Stimulated activated CD4-positive, alpha-beta T cell treated with anti-CD3 and anti-CD28 coated beads, Interleukin-15, amount 100 ng/mL, for 48 hours (primary cell): ENCODE measurements around the gene XCL1.
"Not testable (repeated sequence)": the region's sequence is repeated elsewhere in the genome, so short reads cannot be mapped to it uniquely, and the experiment has no call there.

Source experiments
- DNase-seq, 2 donors: peaks; one replicate each; pipeline ENCODE4 v3.0.0-alpha.2; 2020; ENCODE audit warnings: low read depth in 2 of 2

XCL1 gene

GRCh38 chr1:168567568-168567967, 8.8 kb upstream of the XCL1 start:
- no peak for DNase-seq

- DNase-seq: no peak
Observed at GRCh38 chr1:168568346-168568745, 8.1 kb upstream of the XCL1 start.

- DNase-seq: no peak
Observed at GRCh38 chr1:168570652-168571051, 5.8 kb upstream of the XCL1 start.

DNA sequence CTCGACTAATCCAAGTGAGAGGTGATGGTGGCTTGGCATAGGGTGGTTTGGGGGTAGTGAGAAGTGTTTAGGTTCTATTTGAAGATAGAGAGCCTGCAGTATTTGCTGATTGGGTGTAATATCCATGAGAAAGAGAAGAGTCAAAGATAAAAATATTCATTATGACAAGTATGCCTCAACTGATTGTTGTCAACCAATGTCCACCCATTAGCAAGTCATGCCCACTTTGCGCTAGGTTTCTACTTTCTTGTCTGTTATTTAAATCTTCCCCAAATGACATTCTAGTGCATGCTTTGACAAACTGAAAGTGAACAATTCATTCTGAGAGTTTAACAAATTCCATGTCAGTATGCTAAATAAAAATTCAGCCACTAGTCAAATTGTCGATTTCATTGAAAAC, 3.8 kb upstream of the XCL1 start:
- no peak for DNase-seq

DNA sequence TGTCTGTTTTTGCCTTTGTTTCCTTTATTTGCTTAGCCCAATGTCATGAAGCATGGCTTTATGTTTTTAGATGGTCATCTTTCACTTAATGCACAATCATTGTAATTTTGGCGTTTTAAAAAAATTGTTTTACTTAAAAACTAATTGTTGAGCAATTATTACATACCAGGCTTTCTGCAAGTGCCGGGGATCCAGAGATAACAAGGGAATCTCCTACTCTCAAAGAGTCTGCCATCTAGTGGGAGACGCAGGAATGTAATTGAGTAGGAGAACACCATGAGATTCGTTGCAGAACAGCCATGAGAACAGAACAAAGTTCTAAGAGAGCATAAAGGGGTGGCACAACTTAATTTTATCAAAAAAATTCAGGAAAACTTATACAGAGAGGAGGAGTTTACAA, 2.2 kb upstream of the XCL1 start:
- DNase-seq: not testable (repeated sequence)

DNA sequence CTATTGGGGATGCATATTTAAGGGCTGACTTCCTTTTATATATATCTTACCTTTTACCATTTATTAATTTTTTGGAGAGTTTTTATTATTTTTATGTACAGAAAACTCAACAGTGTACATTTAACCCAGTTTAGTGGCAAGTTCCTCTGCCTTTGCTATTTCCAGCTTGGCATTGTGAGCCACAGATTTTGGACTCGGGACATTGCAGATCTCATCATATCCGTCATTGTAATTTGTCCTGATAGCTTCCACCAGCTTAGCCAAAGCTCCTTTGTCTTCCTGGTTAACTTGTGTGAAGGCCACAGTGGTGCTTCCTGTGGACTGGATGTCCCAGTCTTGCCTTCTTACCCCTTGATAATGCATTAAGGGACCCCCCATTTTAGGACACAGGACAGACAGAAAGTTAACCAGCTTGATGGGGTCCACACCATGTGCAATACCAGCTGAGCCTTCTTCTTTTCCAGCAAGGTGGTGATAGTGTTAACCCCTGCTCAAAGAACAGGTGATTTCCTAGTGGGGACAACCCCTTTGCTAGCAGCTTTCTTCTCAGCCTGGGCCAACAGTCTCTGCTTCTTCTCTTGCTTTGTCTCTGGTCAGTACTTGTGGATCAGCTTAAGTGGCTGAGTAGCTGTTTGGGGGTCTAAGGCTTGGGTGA, 2.3 kb downstream of the XCL1 start:
- not testable (repeated sequence) for DNase-seq

GRCh38 chr1:168580290-168580689, 3.9 kb downstream of the XCL1 start:
- DNase-seq: not testable (repeated sequence)

GRCh38 chr1:168580991-168581390, 4.6 kb downstream of the XCL1 start:
- not testable (repeated sequence) for DNase-seq

DNA sequence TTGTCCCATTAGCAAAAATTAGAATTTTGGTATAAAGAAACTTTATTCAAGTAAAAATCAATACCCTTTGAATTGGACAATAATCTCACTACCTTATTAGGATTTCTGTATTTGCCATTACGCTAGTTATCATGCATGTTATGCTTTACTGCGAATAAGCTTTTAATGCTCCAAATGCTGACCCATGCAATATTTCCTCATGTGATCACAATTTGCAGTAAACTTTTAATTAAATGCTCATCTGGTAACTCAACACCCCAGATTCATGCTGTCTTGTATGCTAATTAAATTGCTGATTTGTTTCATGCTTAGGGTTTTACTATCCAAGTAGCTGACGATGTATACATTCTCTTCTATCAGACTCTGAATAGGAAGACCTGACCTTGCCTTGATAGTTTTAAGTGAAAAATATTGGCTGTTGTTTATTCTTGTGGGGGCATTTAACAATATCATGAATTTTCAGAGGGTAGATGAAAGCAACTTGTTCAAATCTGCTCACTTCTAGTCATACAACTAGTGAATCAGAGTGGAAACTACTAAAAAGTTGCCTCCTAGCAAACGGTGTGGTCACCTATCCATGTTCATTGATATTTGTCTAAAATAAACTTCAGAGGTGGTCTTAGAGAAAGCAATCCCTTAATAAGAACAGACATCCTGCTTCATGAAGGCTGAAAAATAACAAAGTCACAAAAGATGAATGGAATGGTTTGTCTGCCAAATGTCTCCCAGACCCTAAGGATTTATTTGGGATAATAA, 5.6 kb downstream of the XCL1 start:
- no peak for DNase-seq

GRCh38 chr1:168582688-168583336, 6.4 kb downstream of the XCL1 start:
- DNase-seq: no peak

DNA sequence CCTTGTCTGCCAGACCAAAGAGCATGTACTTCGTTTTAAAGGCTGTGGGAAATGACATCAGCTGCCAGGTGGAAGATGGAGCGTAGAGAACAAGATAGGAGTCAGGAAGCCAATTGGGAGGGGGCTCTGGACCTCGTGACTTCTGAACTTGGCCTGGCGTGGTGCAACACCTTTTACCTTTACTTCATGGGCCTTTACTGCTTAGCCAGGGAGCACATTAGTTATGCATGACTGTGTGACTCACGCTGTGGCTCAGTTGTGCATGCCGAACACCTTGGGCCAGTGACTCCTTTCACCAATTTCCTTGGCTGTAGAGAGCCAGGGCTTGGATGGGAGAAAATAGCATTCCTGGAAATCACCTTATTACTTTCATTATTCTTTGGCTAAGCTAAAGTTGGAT, 7.2 kb downstream of the XCL1 start:
- DNase-seq: no peak

DNA sequence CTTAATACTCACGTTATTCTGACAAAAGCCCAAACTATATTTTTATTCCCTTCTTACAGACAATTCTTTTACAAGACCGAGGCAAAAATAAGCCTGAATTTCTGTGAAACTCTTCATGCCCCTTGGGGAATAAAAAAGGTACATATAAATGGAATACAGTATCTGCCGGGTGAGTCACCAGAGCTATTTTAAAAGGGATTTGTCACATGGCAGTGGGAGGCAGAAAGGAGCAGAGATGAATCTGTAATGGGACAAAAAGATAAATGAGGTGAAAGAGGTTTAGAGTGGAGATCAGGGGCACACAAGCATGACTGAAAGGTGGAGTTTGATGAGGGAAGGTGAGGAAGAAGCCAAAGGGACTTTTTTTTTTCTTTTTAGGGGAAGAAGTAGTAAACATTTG, 8.8 kb downstream of the XCL1 start:
- no peak for DNase-seq

DNA sequence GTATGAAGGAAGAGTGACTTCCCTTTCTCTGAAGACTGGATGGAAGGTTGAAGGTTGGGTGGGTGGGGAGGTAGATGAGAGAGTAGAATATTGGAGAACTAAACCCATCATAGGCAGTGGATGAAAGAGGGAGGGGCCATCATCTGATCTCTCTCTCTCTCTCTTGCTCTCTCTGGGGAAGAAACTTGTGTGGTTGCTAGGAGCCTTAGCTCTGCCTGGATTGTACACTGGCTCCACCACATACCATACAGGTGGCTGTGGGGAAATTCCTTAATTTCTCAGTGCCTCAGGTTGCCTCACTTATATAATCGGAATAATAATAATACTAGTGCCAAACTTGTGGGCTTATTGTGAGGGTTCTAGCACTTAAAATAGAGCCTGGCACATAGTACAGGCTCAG, 9.5 kb downstream of the XCL1 start:
- DNase-seq: no peak

DNA sequence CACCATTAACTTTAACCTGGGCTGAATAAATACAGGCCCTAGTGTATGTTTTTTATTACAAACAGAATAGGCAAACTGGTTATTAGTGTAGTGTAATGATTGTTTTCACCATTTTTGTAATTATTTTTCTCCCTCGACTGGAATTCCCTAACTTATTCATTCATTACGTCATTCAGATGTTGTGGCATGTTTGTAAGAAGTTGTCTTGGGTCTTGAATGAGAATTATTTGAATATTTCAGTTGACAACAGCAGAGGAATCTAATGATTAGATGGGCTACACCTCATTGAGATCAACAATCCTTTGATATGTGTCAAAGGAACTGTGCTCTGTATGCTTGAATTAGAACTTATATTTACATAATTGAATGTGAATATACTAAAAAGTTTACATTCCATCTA, 12.8 kb downstream of the XCL1 start:
- no peak for DNase-seq

DNA sequence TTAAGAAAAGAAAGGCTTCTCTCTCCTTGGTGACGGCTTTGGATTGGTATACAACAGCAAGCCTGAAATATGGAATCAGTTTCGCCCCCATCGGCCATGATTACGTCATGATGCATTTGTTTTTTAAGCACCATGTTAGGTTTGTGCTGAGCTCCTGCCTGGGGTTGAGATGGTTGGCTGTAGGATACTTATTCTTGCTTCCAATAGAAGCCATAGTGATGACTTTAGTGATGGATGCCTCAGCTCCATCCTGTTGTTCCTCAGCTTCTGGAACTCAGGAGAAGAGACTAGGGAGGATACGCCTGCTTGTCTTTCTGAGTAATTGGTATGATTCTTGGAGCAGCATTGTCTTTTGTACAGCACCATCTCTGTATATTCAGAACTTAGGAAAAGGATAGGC, 14.7 kb downstream of the XCL1 start:
- no peak for DNase-seq

GRCh38 chr1:168591641-168592250, 15.3 kb downstream of the XCL1 start:
- no peak for DNase-seq

DNA sequence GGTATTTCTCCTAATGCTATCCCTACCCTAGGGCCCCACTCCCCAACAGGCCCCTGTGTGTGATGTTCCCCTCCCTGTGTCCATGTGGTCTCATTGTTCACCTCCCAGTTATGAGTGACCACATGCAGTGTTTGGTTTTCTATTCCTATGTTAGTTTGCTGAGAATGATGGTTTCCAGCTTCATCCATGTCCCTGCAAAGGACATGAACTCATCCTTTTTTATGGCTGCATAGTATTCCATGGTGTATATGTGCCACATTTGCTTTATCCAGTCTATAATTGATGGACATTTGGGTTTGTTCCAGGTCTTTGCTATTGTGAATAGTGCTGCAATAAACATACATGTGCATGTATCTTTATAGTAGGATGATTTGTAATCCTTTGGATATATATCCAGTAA, 19.0 kb downstream of the XCL1 start:
- DNase-seq: not testable (repeated sequence)

DNA sequence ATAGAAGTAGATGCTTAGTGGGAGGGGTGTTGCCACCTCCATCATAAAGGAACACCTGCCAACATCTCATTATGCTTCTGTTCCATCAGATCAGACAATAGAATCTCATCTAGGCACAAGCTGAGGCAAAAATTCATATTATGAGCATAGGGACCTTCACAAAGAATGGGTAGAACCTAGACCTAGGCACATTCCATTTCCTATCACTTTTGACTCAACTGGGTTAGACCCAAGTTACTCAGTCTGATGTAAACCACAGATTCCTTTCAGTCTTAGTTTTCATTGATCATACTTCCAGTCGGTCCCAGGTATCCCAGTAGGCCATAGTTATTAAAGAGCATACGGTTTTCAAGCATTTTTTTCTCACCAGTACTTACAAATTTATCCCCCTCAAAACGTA, 21.7 kb downstream of the XCL1 start:
- no peak for DNase-seq

DNA sequence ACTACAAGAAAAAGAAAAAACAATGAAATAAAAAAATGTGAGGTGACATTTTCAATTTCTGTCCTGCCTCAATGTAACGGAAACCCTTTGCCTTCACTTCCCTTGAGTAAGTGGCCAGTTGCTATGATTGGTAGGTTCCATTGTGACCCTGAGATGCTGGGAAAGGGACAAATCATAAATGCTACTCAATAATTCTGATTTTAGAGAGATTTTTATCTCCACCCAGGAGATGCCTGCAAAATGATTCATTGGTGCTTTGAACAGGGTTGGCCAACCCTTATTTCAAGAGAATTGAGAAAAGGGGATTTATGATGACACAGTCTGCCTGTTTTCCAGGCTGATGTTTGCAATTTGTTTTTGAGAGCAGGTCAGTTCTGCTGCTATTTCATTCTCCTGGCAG, 22.5 kb downstream of the XCL1 start:
- DNase-seq: no peak

- no peak for DNase-seq
Observed at GRCh38 chr1:168599641-168600040, 23.2 kb downstream of the XCL1 start.

GRCh38 chr1:168601051-168601450, 24.6 kb downstream of the XCL1 start:
- no peak for DNase-seq

DNA sequence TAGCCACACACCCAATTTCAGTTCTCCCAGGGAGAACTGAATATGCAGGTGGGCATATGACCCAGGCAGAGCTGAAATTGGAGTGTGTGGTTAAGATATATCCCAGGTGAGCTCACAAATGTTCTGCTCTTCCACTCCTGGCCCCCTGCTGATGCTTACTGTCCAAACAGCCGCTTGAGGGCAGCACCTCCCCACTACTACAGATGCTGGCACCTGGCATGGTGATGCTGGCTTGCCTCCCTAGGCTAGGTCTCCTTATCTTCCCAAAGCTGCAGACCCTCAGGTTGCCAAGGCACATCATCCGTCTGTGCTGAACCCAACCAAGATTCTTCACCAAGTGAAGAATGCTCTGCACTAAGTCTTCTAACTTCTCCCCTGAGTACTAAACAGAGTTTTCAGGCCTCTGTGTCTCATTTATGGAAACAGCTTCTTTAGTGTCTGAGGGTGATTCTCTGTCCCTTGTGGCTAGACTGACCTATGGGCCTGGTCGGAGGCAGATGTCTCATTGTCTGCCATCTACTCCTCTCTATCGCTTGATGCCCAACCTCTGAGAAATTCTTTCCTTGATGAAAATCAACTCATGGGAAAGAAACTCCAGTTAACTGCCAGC, 27.2 kb downstream of the XCL1 start:
- peak; percentile 34 to 60 for DNase-seq
